Activated CD4-positive, CD25-positive, alpha-beta regulatory T cell treated with anti-CD3 and anti-CD28 coated beads, Interleukin-2, amount 50 U/mL, for 16 hours (primary cell): ENCODE data around the gene ANKRD2.
"Not testable (repeated sequence)": the region's sequence is repeated elsewhere in the genome, so short reads cannot be mapped to it uniquely, and the experiment has no call there.

Experiments
- DNase-seq: peaks from one replicate; pipeline ENCODE4 v3.0.0-alpha.2; 2020; ENCODE audit warnings: low read depth, low spot score

Gene ANKRD2

DNA sequence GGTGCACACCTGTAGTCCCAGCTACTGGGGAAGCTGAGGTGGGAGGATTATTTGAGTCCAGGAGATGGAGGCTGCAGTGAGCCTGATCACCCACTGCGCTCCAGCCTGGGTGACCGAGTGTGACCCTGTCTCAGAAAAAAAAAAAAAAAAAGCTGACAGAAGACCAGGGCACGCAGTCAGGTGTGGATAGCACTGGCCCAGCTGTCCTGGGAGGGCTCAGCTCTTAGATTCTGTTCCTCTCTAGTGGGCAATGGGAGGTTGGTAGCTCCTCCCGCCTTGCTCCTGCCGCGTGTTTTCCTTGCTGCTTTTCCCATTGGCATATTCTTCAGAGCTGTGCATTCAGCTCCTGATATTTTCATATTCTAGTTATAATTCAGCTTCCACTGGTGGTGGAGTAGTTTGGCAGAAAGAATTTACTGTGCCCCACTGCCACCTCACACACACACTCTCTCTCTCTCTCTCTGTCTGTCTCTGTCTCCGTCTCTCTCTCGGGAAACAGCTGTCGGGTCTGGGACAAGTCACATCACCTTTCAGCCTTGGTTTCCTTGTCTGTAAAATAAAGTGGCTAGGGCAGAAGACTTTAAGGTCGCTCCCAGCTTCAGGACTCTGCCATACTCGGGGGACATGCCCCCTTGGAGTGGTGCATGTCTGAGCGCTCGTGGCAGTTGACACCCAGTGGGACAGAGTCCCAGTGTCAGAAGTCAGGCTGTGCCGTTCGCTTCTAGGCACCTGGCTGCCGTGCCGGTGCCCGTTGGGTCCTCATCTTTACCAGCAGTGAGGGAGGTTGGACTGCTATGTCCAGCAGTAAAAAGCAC lies 25.9 kb upstream of the ANKRD2 start:
- no peak for DNase-seq

DNA sequence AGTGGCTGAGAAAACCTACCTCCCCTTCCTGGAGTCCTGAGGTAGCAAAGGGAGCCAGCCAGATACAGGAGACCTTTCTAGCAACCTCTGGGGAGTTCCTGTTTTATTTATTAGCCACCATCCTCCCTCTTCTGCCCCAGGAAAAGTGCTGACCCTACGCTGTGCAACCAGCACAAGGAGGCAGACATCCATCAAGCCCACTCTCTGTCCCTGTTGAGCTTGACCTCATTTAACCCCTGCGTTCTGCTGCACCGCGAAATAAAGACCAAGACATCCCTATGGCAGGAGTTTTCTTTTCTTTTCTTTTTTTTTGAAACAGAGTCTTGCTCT lies 25.3 kb upstream of the ANKRD2 start:
- DNase-seq = no peak

GRCh38 chr10:97547962-97548361 lies 24.6 kb upstream of the ANKRD2 start:
- no peak for DNase-seq

- no peak for DNase-seq
Measured at GRCh38 chr10:97548828-97549455, 23.6 kb upstream of the ANKRD2 start.

GRCh38 chr10:97549587-97550322 lies 22.8 kb upstream of the ANKRD2 start:
- DNase-seq = no peak

DNA sequence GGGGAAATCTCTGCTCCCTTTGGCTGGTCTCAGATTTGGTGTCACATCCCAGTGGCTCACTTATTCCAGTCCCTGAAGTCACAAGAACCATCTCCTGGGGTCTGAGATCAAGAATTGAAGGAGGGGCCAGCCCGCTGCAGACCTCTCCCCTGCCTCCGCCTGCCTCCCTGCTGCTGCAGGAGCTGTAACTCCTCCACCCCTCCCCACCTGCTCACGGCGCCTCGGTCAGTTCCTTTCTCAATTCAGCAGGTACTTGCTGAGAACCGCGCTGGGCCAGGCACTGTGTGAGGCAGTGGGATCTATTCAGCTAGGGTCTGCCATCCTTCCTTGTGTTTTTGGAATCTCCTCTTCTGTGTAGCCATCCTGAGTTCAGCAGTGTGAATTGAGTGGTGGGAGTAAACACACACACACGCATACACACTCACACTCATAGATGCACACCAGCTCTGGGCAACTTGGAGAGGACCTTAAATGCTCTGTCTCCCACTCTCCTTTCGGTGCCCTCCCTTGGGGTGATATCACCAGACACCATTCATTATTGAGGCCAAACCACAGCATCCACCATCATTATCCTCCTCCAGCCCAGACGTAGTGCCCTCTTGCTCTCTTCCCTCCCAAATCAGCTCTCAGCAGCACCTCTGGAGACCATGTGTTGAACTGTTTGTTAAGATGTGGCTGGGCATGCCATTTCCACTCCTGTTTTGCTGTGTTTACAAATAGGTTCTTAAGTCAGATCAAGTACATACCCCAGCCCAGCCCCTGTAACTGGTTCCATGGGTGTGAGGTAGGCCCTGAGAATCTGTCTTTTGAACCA lies 22.0 kb upstream of the ANKRD2 start:
- no peak for DNase-seq

DNA sequence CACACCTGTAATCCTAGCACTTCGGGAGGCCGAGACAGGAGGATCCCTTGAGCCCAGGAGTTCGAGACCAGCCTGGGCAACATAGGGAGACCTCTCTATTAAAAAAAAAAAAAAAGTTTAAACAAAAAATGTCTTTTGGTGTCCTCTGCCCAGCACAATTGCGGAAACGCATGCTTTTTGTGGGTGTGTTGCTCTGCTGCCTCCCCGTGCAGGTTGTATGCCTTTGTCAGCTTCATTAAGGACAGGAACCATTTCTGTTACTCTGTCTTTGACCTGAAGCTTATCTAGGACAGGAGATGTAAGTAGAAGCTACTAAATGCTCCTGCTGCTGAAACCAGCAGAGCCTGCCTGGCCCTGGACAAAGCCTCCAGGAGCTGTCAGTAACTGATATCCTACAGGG lies 21.3 kb upstream of the ANKRD2 start:
- DNase-seq = no peak

DNA sequence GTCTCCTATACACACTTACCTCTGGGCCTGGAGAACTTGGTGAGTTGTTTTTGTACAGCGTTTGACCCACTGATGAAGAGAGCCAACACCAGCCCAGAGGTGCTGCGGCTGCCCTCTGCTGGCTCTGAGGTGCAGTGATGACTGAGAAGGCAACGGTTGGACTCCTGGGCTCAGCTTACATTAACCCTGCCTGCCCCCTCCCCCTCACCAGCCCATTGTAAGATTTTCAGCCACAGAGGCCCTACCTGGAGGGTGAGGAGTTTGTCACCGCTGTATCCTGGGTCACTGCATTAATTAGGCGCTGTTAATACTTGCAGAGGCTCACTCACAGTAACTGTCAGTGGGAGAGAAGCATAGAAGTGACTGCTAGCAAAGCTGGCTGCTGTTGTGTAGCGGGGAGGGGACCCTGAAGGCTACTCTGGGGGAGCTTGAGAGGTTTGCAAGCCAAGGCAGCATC lies 19.0 kb upstream of the ANKRD2 start:
- DNase-seq = peak; percentile 38

GRCh38 chr10:97554336-97554735 lies 18.2 kb upstream of the ANKRD2 start:
- not testable (repeated sequence) for DNase-seq

- not testable (repeated sequence) for DNase-seq
Measured at GRCh38 chr10:97555541-97555940, 17.0 kb upstream of the ANKRD2 start.

DNA sequence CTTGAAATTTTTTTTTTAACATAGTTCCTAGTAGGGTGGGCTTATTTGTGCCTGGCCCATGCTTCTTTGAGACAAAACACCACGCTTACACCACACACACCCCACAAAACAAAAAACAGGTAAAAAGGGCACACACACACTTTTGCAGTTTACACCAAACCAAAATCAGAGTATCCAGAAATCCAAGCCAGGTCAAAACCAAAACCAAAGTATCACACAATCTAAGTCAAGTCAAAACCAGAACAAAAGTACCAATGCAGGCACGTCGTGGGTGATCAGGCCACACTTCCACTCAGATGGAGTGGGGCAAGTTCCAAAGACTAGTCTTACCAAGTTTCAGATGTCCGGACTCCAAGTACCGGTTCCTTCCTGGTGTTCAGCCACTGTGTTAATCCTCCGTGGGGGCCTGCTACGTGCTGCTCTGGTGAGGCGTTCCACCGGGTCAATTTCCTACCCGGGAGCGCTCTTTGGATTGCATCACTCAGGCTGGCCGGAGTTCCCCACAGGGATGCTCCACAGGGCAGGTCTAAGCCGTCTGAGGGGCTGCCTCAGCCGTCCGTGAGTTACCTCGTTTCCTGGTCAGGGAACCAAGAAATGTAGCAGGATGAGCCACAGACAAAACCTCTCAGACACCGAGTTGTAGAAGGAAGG lies 11.7 kb upstream of the ANKRD2 start:
- not testable (repeated sequence) for DNase-seq

GRCh38 chr10:97561386-97562077 lies 11.0 kb upstream of the ANKRD2 start:
- not testable (repeated sequence) for DNase-seq

DNA sequence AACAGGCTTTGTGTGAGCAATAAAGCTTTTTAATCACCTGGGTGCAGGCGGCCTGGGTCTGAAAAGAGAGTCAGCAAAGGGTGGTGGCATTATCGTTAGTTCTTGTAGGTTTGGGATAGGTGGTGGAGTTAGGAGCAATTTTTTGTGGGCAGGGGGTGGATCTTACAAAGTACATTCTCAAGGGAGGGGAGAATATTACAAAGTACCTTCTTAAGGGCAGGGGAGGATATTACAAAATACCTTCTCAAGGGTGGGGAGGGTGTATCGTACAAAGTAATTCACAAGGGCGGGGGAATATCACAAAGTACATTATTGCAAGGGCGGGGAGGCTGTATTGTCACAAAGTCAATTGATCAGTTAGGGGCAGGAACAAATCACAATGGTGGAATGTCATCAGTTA lies 10.2 kb upstream of the ANKRD2 start:
- DNase-seq = not testable (repeated sequence)

GRCh38 chr10:97563337-97563736 lies 9.2 kb upstream of the ANKRD2 start:
- DNase-seq = no peak

DNA sequence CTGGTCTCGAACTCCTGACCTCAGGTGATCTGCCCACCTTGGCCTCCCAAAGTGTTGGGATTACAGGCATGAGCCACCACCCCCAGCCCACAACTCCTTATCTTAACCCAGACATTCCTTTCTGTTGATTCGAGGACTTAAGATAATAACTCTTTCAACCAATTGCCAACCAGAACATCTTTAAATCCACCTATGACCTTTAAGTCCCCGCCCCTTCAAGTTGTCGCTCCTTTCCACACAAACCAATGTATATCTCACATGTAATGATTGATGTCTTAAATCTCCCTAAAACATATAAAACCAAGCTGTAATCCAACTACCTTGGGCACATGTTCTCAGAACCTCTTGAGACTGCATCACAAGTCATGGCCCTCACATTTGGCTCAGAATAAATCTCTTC lies 7.8 kb upstream of the ANKRD2 start:
- DNase-seq = no peak

DNA sequence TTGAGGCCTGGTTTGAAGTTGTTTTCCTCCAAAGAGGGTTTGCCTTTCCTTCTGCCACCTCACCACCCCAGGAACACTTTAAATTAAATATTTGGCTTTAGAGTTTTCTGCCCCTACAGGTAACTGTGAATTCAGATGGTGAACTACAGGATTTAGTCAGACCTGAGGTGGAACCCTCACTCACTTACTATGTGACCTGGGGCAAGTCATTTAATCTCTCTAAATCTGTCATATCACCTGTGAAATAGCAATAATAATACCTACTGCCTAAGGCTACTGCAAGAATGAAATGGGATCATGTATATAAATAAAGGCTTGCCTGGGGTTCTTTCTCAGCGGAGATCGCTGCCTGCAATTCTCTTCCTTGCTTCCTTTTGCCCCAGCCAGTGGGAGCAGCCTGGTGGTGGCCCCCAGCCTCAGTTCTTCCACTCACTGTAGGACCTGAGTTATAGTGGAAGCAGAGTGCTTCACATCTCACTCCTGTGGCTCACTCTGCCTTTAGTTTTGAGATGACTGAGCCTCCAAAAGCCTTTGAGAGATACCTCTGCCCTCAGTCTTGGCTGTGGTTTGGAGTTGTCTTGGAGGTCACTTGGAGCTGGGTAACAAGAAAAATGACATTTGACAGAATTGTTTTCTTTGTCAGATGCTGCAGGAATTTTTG lies 6.1 kb upstream of the ANKRD2 start:
- DNase-seq = no peak

DNA sequence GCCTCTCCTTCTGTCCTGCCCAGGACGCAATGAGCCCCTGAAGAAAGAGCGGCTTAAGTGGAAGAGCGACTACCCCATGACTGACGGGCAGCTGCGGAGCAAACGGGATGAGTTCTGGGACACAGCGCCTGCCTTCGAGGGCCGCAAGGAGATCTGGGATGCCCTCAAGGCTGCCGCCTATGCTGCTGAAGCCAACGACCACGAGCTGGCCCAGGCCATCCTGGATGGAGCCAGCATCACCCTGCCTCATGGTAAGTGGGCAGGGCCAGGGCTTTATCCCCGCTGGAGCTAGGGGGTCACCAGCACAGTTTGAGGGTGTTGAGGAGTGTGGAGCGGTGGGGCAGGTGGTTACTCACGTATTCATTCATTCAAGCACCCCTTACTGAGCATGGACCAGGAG lies 4.7 kb upstream of the ANKRD2 start:
- no peak for DNase-seq

DNA sequence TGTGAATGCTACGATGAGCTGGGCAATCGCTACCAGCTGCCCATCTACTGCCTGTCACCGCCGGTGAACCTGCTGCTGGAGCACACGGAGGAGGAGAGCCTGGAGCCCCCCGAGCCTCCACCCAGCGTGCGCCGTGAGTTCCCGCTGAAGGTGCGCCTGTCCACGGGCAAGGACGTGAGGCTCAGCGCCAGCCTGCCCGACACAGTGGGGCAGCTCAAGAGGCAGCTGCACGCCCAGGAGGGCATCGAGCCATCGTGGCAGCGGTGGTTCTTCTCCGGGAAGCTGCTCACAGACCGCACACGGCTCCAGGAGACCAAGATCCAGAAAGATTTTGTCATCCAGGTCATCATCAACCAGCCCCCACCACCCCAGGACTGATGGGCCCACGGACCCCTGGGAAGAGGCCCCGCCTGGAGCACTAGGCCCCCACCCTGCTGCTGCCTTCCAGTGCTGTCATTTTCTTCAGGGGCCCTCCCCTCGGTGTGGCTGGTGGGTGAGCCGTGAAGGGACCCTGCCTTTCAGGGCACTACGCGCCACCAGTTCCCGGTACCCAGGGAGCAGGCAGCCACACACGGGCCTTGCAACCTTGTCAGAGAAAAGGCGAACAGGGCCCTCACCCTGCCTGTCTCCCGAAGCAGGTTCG lies 2.3 kb upstream of the ANKRD2 start:
- DNase-seq = no peak

GRCh38 chr10:97570789-97571471 lies 1.6 kb upstream of the ANKRD2 start:
- DNase-seq = no peak
